ENCODE data around the gene NIPA2. TPM values are rescaled to one million over a fixed set of nuclear protein-coding genes. Genes with fewer than 3 reads are reported as not detected.
A peak's percentile ranks its signal among the peaks of the same experiment; 100 is the strongest.

Gene NIPA2
- total and polyA plus RNA-seq, 2 of the 13 experiments (the other 11 are each of a cell fraction or from before 2014, with no cell fraction given), result 29.0 to 56.2 TPM

DNA sequence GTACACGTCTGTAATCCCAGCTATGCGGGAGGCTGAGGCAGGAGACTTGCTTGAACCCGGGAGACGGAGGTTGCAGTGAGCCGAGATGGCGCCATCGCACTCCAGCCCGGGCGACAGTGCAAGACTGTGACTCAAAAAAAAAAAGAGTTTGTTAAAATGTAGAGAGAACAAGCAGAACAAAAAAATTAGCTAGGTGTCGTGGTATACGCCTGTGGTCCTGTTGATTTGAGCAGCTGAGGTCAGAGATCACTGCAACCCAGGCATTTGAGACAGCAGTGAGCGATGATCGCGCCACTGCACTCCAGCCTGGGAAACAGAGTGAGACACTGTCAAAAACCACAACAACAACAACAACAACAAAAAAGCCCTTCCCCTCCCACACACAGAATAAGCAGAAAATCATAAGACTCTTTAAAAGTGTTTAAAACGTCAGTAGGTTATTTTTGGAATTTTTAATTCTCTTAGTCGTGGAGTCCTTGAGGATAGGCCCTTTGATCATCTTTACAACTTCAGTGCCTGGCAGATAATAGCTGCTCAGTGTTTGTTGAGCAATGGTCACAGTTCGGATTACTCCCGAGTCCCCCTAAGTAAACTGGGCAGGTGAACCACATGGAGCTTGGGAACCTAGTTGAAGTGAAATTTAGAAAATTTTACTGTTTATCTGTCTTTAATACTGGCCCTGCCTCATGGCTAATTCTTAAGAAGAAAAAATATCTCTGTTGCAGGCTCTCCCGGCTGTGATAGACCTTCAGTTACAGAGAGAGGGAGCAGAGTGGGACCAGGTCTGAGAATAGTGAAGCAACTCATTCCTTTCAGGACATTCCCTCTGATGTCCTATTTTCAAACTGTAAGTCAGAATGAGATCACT, 6.2 kb downstream of the NIPA2 start (continued):
- TF ChIP-seq MNT (IDR thresholded peaks at IDR 0.05) (no peak), FOXA3 (CRISPR knock-in tag; IDR thresholded peaks at IDR 0.05) (peak; percentile 36; the same call in 1 of the 2 replicates), ATF7 (IDR thresholded peaks at IDR 0.05) (no peak), ATF7 (CRISPR knock-in tag; IDR thresholded peaks at IDR 0.05) (no peak), NAIF1 (CRISPR knock-in tag; IDR thresholded peaks at IDR 0.05; ENCODE audit: borderline replicate concordance) (no peak), ATM (IDR thresholded peaks at IDR 0.05; ENCODE audit: borderline replicate concordance) (no peak), ZSCAN22 (CRISPR knock-in tag; IDR thresholded peaks at IDR 0.05) (no peak), BCL3 (CRISPR knock-in tag; IDR thresholded peaks at IDR 0.05) (no peak), BRF2 (CRISPR knock-in tag; IDR thresholded peaks at IDR 0.05) (no peak), ZFY (CRISPR knock-in tag; IDR thresholded peaks at IDR 0.05) (no peak), ZNF709 (CRISPR knock-in tag; IDR thresholded peaks at IDR 0.05) (no peak), KAT7 (CRISPR knock-in tag; IDR thresholded peaks at IDR 0.05; ENCODE audit: borderline replicate concordance) (0 out of 2 replicates have a peak, but pooled peaks have one; percentile 40), GATAD2A (CRISPR knock-in tag; IDR thresholded peaks at IDR 0.05) (peak; percentile 42; the same call in 1 of the 2 replicates), RBAK (CRISPR knock-in tag; IDR thresholded peaks at IDR 0.05) (no peak), ZNF766 (CRISPR knock-in tag; IDR thresholded peaks at IDR 0.05; ENCODE audit: borderline replicate concordance) (no peak), ZNF20 (CRISPR knock-in tag; IDR thresholded peaks at IDR 0.05) (no peak), SMYD3 (CRISPR knock-in tag; IDR thresholded peaks at IDR 0.05) (no peak), HNF4A (CRISPR knock-in tag; IDR thresholded peaks at IDR 0.05) (no peak; the same call in 1 of the 2 replicates)
- TF ChIP-seq, protein P1, sequence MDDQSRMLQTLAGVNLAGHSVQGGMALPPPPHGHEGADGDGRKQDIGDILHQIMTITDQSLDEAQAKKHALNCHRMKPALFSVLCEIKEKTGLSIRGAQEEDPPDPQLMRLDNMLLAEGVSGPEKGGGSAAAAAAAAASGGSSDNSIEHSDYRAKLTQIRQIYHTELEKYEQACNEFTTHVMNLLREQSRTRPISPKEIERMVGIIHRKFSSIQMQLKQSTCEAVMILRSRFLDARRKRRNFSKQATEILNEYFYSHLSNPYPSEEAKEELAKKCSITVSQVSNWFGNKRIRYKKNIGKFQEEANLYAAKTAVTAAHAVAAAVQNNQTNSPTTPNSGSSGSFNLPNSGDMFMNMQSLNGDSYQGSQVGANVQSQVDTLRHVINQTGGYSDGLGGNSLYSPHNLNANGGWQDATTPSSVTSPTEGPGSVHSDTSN (CRISPR knock-in tag; IDR thresholded peaks at IDR 0.05; ENCODE audit: borderline replicate concordance), result no peak
- TF ChIP-seq, protein P2, sequence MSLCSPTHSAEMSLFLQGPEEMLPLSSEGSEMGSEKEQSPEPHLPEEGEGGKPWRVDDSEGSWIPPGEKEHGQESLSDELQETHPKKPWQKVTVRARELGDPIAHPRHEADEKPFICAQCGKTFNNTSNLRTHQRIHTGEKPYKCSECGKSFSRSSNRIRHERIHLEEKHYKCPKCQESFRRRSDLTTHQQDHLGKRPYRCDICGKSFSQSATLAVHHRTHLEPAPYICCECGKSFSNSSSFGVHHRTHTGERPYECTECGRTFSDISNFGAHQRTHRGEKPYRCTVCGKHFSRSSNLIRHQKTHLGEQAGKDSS (CRISPR knock-in tag; IDR thresholded peaks at IDR 0.05; ENCODE audit: borderline replicate concordance, low read depth), result 0 out of 2 replicates have a peak, but pooled peaks have one; percentile 45
- TF ChIP-seq, protein P3, sequence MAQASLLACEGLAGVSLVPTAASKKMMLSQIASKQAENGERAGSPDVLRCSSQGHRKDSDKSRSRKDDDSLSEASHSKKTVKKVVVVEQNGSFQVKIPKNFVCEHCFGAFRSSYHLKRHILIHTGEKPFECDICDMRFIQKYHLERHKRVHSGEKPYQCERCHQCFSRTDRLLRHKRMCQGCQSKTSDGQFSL (CRISPR knock-in tag; IDR thresholded peaks at IDR 0.05), result no peak
